ENCODE measurements around the gene MS4A15.

MS4A15 gene

DNA sequence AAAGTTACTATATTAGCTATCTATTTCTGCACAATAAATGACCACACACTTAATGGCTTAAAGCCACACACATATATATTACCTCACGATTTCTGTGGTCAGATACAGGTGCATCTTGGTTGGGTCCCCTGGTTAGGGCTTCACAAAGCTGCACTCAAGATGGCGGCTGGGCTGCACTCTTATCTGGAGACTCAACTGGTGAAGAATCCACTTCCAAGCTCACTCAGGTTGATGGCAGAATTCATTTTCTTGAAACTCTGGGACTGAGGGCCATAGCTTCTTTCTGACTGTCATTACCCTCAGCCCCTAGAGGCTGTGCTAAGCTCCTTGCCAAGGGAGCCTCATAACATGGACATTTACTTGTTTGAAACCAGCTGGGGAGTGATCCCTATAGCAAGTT lies 23.4 kb downstream of the MS4A15 start:
- no peak for DNase-seq

DNA sequence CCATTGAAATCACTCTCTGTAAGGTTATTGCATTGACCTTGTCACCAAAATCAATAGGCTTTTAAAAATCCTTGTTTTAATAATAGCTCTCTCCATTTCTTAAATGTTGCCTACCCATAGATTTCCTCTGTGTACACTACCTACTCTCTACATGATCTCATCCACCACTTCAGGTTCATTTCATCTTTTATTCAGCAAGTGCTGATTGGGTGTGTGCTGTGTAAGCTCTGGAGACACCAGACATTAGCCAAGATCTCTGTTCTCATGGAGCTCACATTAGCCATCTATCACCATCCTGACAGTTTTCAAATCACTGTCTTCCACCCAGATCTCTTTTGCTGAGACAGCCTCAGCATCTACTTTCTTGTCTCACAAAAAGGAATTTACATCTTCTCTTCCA lies 24.1 kb downstream of the MS4A15 start:
- DNase-seq = no peak

DNA sequence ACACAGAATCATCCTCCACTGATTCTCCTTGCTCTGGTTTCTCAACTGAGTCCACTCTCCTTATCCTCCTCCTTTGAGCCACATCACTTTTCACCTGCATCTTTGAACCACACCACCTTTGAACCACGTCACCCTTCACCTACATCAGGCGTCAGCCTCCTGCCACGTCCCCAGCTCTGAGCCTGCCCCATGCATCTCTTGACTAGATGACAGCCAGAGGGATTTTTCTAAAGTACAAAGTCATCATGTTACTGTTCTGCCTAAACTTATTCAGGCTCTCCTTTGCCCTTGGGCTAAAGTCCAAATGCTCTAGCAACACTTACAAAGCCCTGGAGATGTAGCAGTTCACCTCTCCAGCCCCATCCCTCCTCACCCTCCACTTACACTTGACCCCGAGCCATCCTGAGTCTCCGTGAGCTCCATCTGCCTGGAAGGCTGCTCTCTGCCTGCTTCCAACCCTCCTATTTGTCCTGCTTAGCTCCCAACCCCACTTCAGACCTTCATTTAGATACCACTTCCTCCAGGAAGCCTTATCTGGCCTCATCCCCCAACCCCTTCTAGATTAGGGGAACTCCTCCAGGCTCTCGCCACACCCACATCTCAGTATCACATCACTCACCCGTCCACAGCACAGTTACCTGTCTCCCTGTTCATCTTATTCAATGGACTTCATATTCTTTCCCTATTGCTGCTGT lies 24.8 kb downstream of the MS4A15 start:
- DNase-seq = no peak

DNA sequence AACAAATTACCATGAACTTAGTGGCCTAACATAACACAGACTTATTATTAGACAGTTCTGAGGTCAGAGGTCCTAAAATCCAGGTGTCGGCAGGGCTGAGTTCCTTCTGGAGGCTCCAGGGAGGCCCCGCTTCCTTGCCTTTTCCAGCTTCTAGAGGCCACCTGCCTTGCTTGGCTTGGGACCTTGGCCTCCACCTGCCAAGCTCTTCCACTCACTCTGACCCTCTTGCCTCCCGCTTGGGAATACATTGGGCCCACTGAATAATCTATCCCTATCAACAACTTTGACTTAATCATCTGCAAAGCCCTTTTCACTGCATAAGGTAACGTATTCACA lies 25.3 kb downstream of the MS4A15 start:
- DNase-seq = no peak

DNA sequence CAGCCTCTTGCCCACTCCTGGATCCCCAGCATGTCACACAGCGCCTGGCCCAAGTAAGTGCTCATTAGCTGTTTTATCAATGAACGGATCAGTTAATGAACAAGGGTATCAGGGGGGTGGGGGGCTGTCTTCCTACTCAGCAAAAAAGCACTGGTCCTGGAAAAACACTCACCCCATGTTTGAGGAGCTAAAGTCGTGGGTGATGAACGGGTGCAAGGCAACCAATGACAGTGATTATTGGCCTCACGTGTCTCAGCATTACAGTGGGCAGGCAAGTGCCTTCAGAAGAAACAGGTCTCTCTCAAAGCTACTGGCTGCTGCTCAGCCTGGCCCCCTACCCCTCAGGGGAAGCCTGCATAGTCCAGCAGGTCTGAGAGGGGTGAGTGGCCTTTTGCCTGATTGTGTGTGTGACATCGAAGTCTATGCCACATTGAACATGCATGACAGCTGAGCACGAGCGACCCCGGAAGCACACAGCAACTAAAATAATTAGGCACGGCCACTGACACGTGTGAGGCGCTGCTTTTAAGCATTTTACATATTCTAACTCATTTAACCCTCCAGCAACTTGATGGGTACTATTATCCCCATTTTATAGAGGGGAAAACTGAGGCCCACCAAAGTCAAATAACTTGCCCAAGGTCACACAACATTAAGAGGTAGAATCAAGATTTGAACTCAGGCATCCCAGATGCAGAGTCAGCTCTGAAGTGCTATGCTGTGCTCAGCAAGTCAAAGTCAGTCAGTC lies 25.9 kb downstream of the MS4A15 start:
- DNase-seq = no peak

DNA sequence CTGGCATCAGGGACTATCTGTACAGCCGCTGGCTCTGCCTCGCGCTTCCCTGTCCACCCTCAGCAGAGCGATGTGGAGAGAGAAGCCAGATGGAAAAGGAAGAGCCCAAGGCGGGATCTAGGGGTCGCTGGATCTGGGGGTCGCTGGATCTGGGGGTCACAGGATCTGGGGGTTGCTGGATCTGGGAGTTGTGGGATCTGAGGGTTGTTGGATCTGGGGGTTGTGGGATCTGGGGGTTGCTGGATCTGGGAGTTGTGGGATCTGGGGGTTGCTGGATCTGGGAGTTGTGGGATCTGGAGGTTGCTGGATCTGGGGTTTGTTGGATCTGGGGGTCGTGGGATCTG lies 26.4 kb downstream of the MS4A15 start:
- DNase-seq = no peak

DNA sequence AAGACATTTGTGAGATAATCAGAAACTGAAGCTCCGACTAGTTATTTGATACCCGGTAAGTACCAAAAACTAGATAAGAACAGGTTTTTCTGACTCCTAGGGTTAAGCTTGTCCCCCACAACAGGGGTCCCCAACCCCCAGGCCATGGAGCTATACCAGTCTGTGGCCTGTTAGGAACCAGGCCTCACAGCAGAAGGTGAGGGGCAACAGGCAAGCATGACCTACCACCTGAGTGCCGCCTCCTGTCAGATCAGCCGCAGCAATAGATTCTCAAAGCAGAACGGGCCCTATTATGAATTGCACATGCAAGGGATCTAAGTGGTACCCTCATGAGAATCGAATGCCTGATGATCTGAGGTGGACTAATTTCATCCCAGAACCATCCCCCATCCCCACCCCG lies 27.2 kb downstream of the MS4A15 start:
- no peak for DNase-seq

DNA sequence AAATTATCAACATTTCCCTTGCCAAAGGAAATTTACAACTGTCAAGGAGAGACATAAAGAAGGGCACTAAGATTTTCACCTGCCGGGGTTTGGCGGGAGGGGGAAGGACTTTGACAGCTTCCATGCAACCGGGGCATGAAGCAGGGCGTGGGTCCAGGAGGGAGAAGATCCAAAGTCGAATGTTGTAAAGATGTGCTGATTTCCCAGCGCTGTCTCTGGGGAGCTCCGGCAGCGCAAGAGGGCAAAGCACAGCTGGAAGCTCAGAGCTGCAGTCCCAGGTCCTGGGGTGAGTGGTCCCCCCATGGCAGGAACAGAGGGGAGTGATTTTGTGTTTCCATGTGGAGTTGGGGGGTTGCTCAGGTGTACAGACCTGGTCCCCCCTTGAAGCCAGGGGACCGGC lies 28.5 kb downstream of the MS4A15 start, which contains the start of gene MS4A10:
Gene MS4A10, plus strand, starts transcription at position 198 of the 400 bp plus-strand sequence. CDS start 5,003 bp downstream, outside the sequence.
- no peak for DNase-seq

- DNase-seq = no peak
Observed at GRCh38 chr11:60785806-60786361, 29.2 kb downstream of the MS4A15 start.

DNA sequence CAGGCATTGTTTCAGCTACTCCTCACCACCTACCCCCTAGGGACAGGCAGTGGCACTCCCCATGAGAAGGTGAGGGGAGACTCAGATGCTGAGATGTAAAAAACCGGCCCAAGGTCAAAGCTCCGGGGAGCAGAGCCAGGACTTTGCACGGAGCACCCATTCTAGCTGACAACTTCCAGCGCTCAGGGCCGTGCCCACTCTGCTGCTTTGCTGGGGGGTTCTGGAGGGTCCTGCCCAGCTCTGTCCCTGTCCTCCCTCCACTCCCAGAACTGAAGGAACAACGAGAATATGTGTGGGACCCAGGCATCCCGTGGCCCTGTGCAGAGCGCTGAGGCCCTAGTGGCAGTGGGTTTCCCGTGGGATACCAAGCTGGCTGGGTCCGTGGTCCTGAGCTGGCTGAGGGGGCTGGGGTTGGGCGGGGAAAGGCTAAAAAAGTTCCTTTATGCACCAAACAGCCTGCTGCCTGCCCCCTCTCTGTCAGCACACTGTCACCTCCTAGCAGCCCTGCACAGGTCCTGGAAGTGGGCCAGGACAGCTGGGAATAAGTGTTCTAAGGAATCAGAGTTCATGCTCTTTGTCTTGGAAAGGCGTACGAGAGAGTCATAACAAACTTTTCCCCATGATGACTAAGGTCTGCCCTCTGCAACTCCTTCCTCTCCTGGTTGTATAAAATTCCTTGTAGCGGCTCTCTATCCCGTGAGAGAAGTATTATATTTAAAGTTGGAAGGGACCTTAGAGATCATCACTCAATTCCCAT lies 30.3 kb downstream of the MS4A15 start:
- DNase-seq = no peak

DNA sequence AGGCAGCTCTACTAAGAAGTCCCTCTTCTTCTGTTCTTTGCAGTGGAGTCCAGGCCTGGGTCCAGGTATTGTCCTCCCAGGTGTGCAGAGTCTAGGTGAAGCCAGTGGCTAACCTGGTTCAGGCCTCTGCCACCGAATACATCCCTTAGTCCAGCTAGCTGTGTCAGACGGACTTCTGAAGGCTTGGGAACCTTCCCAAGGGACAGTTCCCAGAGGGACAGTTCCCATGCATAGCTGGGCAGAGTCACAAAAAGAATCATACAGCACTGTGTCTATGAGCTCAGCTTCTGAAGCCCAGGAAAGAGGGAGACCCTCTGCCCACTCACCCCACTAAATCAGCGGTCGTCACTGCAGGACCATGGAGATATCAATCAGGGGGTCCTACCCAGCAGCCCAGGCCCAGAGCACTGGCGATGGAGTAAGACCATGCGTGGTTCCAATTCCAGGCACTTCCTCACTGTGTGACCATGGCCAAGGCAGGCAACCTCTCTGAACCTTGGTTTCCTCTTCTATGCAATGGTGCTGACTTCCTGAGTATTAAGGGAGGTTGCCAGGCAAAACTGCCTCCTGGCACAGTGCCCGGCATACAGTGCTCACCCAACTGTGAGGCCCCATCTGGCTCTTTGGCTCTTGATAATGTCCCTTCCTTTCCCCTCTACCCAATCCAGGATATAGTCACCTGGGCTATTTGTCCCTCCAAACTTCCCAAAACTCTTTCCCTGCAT lies 31.9 kb downstream of the MS4A15 start:
- DNase-seq = peak; percentile 55

- no peak for DNase-seq
Observed at GRCh38 chr11:60790726-60791125, 34.1 kb downstream of the MS4A15 start.

DNA sequence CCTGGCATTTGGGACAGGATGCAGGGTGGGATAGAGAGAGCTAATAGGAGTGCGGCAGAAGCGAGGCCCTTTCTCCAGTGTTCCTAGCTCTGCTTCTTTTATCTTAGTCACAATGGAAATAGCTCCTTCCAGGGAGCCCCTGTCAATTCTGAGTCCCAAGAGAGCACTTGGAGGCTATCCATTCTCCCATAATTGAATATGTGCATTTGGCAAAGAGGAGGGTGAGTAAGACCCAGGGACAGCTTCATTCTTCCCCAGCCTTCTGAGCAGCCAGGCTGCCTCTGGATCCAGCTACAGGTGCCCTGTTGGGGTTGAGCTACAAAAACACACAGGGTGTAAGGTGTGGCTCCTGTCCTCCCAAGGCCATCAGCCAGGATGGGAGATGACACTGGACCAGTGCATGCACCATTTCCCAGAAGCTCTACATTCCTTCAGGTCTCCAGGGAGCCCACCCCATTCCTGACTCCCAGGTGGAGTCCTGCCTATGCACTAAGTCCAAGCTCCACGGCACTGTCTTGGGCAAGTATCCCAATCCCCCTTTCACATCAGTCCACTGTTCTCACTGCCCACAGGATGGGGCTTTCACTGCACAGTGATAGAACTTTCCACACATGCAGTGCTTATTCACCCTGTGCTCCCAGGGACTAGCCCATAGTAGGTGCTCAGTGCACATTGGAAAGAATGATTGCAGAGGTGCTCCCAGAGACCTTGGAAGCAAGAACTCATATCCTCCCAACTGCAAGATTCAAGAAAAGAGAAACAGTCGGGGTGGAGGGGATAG lies 34.7 kb downstream of the MS4A15 start:
- DNase-seq = no peak

DNA sequence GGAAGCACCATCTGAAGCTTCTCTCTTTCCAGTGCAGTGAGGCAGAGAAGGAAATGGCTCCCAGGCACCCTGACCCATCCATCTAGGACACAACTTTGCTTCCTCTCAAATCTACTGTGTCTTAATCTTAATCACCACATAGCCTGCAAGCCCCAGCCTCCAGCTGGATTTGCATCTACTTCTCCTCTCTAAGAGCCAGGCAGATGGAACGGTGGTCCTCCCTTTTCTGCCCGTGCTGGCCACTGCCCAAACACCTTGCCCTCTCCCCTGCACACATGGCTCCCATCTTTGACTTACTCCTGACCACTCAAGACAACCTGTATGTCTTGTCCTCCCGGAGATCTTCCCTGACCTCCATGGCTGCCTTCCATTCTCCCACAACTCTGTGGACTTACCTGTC lies 35.9 kb downstream of the MS4A15 start:
- no peak for DNase-seq

DNA sequence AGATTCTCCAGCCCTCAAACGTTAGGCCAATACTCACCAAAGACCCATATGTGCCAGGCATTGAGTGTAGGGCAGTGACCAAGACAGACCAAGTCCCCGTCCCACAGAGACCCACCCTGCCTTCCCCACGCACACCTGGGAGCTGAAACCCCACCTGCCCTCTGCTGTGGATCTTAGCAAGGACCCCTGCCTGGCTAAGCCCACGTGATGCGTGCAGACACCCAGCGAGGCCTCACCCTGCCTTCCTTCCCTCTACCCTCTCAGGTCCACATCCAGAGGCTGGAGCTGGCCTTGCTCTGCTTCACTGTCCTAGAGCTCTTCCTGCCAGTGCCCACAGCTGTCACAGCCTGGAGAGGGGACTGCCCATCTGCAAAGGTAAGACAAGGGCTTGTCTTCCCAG lies 38.6 kb downstream of the MS4A15 start:
- DNase-seq = no peak

DNA sequence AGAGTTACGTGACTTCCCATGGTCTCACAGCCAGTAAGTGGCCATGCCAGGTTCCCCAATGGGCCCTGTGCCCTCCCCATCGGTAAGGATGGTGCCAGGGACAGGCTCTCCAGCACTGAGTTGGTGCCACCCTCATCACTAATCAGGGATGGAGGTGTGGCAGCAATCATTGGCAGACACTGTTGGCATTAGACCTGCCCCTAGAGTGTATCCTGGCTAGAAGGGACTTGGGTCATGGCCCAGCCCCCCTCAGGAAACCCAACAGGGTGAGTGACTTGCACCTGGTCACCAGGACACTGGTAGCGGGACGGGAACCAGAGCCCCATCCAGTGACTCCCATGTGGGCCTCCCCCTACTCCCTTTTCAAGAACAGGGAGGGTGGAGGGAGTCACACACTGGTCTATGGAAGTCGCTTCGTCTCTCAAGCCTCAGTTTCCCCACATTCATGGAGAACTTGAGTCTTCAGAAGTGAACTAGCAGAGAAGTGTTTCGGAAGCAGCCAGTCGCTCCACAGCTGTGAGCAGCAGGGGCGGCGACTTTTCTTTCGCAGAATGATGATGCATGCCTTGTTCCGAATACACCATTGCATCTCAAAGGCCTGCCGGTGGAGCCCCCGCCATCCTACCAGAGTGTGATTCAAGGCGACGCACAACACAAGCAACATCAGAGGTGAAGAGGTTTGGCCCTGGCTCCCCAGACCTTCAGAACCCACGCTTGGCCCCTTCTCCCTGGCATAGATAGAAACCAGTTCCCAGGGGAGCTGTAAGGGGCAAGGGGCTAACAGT lies 41.4 kb downstream of the MS4A15 start:
- DNase-seq = no peak

- no peak for DNase-seq
Observed at GRCh38 chr11:60798631-60799030, 42.0 kb downstream of the MS4A15 start.

- DNase-seq = no peak
Observed at GRCh38 chr11:60801194-60801593, 44.5 kb downstream of the MS4A15 start.

- no peak for DNase-seq
Observed at GRCh38 chr11:60803273-60803936, 46.7 kb downstream of the MS4A15 start.

DNA sequence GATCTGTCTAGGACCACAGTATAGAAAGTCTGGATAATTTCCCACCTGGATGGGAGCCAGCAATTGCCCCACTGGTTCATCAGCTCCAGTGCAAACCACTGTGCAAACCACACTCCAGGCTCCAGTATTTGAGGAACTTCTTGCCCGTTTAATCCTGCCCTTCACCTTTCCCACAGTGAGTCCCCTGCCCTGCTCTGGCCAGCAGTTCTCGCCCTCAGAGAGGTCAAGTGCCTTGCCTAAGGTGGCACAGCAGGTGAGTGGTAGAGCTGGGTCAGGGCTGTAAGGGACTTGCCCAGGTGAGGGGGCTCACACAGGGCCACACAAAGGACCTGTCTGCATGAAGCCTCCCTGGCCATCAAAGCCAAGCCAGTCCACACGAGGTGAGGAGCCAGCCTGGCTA lies 52.6 kb downstream of the MS4A15 start:
- no peak for DNase-seq

- no peak for DNase-seq
Observed at GRCh38 chr11:60809691-60810090, 53.0 kb downstream of the MS4A15 start.
